Epithelial cell of esophagus (primary cell): ENCODE results near the gene PPP1R3D.

Experiments
- DNase-seq: peaks from one replicate; pipeline ENCODE4 v3.0.0; 2010; ENCODE audit warnings: low read depth
- H3K4me3 ChIP-seq: 2 replicates; pipeline ENCODE4 v1.5.1; 2011; ENCODE audit warnings: mild to moderate bottlenecking, low read length, control low read depth
- TF ChIP-seq, protein P1 (sequence below): IDR thresholded peaks from 2 replicates; pipeline ENCODE4 v1.5.1; 2011; ENCODE audit warnings: low read depth, mild to moderate bottlenecking, low read length, control low read depth, inconsistent platforms; ENCODE audit not compliant: insufficient read depth; ENCODE audit errors: missing control alignments

The PPP1R3D gene, protein sequence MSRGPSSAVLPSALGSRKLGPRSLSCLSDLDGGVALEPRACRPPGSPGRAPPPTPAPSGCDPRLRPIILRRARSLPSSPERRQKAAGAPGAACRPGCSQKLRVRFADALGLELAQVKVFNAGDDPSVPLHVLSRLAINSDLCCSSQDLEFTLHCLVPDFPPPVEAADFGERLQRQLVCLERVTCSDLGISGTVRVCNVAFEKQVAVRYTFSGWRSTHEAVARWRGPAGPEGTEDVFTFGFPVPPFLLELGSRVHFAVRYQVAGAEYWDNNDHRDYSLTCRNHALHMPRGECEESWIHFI

DNA sequence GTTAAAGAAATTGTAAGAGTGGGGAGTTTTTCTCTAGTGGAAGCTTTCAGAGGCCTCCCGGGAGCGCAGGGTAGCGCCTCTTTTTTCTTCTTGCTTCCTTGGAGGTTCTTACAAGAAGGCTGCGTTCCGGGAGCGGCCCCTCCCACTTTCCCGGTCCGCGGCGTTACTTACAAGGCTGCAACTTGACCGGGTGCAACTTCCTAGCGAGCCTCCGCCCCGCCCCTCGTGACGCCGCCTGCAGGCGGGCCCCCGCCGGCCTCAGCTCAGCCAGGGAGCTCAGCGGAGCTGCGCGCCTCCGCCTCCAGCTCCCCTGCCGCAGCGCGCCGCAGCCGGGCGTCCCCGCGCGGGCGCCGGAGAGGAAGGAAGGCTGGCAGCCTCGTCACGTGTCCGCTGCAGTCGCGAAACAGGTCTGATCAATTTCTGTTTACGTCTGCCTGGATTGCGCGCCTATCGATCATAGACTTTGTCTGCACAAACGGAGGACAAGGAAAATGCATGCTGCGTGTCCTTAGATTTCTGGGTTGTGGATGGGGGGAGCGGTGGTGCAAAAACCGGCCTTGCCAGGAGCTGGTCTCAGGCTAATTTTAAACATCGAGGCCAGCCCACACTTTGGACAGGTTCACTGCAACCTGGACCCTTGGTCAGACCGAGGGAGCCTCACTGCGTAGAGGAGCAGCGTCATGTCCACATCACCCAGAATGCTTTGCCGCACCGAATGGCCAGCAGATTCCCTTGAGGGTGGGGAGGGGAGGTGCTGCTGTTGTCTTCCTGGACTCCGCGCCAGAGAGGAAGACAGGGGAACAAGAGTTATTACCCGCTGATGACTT, at the start of gene PPP1R3D, which contains the start of gene FAM217B:
Gene PPP1R3D, minus strand, starts transcription at position 177 of the 827 bp plus-strand sequence. CDS start 374 bp downstream, outside the sequence.
Gene FAM217B, plus strand, starts transcription at position 261 of the 827 bp plus-strand sequence. CDS start 3,555 bp downstream, outside the sequence.
- TF ChIP-seq, protein P1, sequence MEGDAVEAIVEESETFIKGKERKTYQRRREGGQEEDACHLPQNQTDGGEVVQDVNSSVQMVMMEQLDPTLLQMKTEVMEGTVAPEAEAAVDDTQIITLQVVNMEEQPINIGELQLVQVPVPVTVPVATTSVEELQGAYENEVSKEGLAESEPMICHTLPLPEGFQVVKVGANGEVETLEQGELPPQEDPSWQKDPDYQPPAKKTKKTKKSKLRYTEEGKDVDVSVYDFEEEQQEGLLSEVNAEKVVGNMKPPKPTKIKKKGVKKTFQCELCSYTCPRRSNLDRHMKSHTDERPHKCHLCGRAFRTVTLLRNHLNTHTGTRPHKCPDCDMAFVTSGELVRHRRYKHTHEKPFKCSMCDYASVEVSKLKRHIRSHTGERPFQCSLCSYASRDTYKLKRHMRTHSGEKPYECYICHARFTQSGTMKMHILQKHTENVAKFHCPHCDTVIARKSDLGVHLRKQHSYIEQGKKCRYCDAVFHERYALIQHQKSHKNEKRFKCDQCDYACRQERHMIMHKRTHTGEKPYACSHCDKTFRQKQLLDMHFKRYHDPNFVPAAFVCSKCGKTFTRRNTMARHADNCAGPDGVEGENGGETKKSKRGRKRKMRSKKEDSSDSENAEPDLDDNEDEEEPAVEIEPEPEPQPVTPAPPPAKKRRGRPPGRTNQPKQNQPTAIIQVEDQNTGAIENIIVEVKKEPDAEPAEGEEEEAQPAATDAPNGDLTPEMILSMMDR: no peak
- peak within 1 kb of the TSS; percentile 76 for H3K4me3 ChIP-seq
- peak; percentile 99 for DNase-seq

DNA sequence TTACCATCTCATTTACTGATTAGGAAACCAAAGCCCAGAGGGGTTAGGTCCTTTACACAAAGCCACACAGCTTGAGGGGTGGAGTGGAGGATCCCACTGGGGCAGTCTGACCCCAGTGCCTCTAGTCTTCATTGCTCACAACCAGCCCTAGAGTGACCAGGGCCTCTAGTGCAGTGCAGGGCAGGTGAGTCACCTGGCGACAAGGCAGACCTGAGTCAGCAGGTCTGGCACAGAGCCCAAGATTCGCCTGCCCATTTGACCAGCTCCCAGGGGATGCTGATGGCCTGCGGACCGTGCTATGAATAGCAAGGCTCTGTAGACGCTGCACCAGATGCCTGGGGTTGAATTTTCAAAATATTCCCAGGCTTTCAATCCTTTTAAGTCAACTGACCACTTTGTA, 48.0 kb upstream of the PPP1R3D start:
- no peak overlapping the region for H3K4me3 ChIP-seq
- TF ChIP-seq, protein P1: no peak
- peak; percentile 67 for DNase-seq

DNA sequence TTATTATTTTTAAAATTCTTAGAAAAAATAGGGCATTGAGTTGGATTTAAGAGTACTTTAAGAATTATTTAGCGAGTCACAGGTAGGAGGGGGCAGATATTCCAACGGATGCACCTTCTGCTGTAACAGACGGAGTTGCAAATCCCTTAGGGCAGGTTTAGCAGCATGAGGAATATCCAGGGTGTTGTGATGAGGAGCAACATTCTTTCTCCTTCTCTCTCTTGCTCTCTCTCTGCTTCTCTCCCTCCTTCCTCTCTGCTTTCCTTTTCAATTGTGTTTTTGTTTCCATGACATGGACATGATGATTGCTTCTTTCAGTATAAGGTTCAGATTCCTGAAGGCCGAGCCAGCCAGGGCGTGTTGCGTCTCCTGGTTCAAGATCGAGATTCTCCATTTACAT, 47.0 kb upstream of the PPP1R3D start:
- H3K4me3 ChIP-seq: no peak overlapping the region
- DNase-seq: peak; percentile 53
- TF ChIP-seq, protein P1: no peak

DNA sequence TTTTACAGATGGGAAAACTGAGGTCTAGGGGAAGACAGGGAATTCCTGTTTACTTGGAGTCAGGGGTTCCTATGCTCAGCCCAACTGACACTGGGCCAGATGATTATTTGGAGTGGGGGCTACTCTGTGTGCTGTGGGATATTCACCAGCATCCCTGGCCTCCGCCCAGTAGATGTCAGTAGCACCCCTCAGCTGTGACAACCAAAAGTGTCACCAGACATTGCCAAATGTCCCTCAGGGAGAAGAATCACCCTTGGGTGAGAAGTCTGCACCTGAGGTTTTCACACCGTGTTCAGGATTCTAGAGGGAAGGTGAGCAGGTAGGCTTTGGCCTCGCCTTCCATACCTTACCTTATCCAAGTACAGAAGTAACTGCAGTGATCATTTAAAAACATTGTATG, 45.8 kb upstream of the PPP1R3D start:
- TF ChIP-seq, protein P1: peak; percentile 16
- H3K4me3 ChIP-seq: no peak overlapping the region
- DNase-seq: no peak

DNA sequence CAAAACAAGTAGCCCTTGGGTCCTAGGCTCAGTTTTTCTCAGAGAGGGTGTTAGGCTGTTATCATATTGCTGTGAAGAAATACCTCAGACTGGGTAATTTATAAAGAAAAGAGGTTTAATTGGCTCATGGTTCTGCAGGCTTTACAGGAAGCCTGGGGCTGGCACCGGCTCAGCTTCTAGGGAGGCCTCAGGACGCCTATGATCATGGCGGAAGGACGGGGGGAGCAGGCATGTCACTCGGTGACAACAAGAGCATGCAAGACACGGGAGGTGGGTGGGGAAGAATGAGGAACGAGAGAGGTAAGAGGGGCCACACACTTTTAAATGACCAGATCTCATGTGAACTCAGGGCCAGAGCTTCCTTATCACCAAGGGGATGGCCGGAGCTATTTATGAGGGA, 45.1 kb upstream of the PPP1R3D start:
- TF ChIP-seq, protein P1: no peak
- no peak for DNase-seq
- no peak overlapping the region for H3K4me3 ChIP-seq

DNA sequence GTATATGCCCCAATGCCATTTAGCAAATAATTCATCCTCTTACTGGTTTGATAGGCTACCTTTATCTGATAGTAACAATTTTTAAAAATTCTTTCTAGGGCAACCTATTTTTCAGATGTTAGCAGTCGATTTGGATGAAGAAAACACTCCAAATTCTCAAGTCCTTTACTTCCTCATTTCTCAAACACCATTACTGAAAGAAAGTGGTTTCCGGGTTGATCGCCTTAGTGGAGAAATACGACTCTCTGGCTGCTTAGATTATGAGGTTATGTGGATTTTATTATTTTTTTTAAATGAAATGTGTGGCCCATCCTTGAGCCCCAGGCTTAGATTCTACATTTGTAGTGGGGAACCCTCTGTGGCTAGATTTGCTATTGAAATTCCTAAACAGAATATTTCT, 44.4 kb upstream of the PPP1R3D start:
- H3K4me3 ChIP-seq: no peak overlapping the region
- TF ChIP-seq, protein P1: no peak
- DNase-seq: no peak
